ENCODE results near the gene CAPRIN2. TPM values are rescaled to one million over a fixed set of nuclear protein-coding genes. Genes with fewer than 3 reads are reported as not detected.

Gene CAPRIN2, protein sequence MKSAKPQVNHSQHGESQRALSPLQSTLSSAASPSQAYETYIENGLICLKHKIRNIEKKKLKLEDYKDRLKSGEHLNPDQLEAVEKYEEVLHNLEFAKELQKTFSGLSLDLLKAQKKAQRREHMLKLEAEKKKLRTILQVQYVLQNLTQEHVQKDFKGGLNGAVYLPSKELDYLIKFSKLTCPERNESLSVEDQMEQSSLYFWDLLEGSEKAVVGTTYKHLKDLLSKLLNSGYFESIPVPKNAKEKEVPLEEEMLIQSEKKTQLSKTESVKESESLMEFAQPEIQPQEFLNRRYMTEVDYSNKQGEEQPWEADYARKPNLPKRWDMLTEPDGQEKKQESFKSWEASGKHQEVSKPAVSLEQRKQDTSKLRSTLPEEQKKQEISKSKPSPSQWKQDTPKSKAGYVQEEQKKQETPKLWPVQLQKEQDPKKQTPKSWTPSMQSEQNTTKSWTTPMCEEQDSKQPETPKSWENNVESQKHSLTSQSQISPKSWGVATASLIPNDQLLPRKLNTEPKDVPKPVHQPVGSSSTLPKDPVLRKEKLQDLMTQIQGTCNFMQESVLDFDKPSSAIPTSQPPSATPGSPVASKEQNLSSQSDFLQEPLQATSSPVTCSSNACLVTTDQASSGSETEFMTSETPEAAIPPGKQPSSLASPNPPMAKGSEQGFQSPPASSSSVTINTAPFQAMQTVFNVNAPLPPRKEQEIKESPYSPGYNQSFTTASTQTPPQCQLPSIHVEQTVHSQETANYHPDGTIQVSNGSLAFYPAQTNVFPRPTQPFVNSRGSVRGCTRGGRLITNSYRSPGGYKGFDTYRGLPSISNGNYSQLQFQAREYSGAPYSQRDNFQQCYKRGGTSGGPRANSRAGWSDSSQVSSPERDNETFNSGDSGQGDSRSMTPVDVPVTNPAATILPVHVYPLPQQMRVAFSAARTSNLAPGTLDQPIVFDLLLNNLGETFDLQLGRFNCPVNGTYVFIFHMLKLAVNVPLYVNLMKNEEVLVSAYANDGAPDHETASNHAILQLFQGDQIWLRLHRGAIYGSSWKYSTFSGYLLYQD
- total RNA-seq: 28.7 and 29.7 TPM in 2 replicates

DNA sequence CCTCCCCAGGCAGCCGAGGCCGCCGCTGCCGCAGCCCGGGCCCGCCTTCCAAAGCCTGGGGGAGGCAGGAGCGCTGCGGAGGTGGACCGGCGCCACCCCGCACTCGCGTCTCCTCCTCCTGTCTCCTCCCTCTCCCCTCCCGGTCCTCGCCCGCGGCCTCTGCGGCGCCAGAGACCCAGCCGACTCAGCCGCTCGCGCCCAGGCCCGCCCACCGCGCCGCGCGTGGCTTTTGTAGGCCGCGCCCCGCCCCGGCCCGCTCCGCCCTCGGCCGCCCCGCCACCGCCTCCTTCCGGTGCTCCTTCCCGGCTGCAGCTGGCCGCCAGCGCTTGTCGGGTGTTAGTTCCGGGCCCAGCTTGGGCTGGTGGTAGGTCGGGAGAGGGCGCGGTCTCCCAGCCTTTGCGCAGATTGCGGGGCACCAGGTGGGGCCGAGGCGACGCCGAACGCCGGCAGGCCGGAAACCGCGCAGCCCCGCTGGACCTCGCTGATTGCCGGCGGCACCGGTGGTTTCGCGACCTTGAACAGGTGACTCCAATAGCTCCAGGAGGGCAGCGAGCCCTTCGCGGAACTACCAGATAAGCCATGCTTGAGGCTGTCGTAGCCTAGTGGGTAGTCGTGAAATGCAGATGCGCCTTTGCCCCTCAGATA is at the start of gene CAPRIN2:
CAPRIN2 (minus strand) TSS at position 202 of the 645 bp plus-strand sequence. CDS start 1,431 bp downstream, outside the sequence.

GRCh38 chr12:30695199-30696102 is 59.3 kb downstream of the CAPRIN2 start, which contains the start of gene IPO8:
IPO8 (minus strand) TSS chr12:30695869; CDS start chr12:30695647, 222 bp downstream.

Other genes with a start within 250 kb of the CAPRIN2 start
- gene IPO8, start 59.1 kb downstream of the CAPRIN2 start, total RNA-seq: 27.7 and 30.1 TPM in 2 replicates
- gene TSPAN11, start 171.8 kb upstream of the CAPRIN2 start, total RNA-seq: 7.2 and 16.5 TPM in 2 replicates